Liver (tissue), 9 donors: ENCODE results near the gene STRA8. TPM values are rescaled to one million over a fixed set of nuclear protein-coding genes. Genes with fewer than 3 reads are reported as not detected.

Experiments used
- DNase-seq: peaks from one replicate; pipeline ENCODE4 v3.0.0-alpha.2; 2017; ENCODE audit warnings: low spot score
- H3K27ac ChIP-seq, 2 donors: one replicate each; pipeline ENCODE4 v1.7.0; 2013; ENCODE audit warnings: inconsistent platforms in 2 of 2, low read length in 2 of 2, control low read depth in 1 of 2, low read depth in 1 of 2, mild to moderate bottlenecking in 1 of 2
- H3K27me3 ChIP-seq, 4 donors: one replicate each; pipeline versions ENCODE4 v1.6.1 to v1.7.0; 2013; ENCODE audit warnings: low read length in 3 of 4, inconsistent platforms in 1 of 4, mild to moderate bottlenecking in 1 of 4, moderate library complexity in 1 of 4; ENCODE audit not compliant: control insufficient read depth in 4 of 4, insufficient read depth in 4 of 4
- H3K36me3 ChIP-seq, 4 donors: one replicate each; pipeline versions ENCODE4 v1.6.1 to v1.7.0; 2013; ENCODE audit warnings: low read length in 3 of 4, mild to moderate bottlenecking in 3 of 4, low read depth in 1 of 4, moderate library complexity in 1 of 4; ENCODE audit not compliant: control insufficient read depth in 4 of 4, insufficient read depth in 3 of 4
- H3K4me1 ChIP-seq, 4 donors: one replicate each; pipeline versions ENCODE4 v1.6.1 to v1.7.0; 2013; ENCODE audit warnings: low read length in 3 of 4, mild to moderate bottlenecking in 3 of 4, moderate library complexity in 1 of 4; ENCODE audit not compliant: control insufficient read depth in 4 of 4, insufficient read depth in 4 of 4
- H3K4me3 ChIP-seq, 3 donors: one replicate each; pipeline versions ENCODE4 v1.6.1 to v1.7.0; 2013; ENCODE audit warnings: low read length in 3 of 3, control low read depth in 1 of 3, low read depth in 1 of 3, mild to moderate bottlenecking in 1 of 3
- H3K9ac ChIP-seq, 2 donors: one replicate each; pipeline ENCODE4 v1.7.0; 2013; ENCODE audit warnings: low read length in 2 of 2, mild to moderate bottlenecking in 2 of 2, moderate library complexity in 2 of 2, control low read depth in 1 of 2, low read depth in 1 of 2
- H3K9me3 ChIP-seq, 4 donors: one replicate each; pipeline versions ENCODE4 v1.6.1 to v1.7.0; 2013; ENCODE audit warnings: low read length in 3 of 4; ENCODE audit not compliant: control insufficient read depth in 4 of 4
- ATF3 ChIP-seq: IDR thresholded peaks from 2 replicates; pipeline ENCODE4 v1.6.1; 2016; ENCODE audit warnings: antibody characterized with exemption
- CTCF ChIP-seq: fragments of 150-350 bp; IDR thresholded peaks from 2 replicates; pipeline ENCODE4 v1.5.1; 2017; ENCODE audit warnings: improper control_type of control experiment, low read depth, low read length; ENCODE audit not compliant: missing input control
- EGR1 ChIP-seq, 2 donors: IDR thresholded peaks; 2 replicates each; pipeline ENCODE4 v1.6.1; 2016 to 2018; ENCODE audit warnings: antibody characterized with exemption in 2 of 2, low read depth in 2 of 2
- FOXA1 ChIP-seq: IDR thresholded peaks from 2 replicates; pipeline ENCODE4 v1.6.1; 2016; ENCODE audit warnings: antibody characterized with exemption
- FOXA2 ChIP-seq: IDR thresholded peaks from 2 replicates; pipeline ENCODE4 v1.6.1; 2016; ENCODE audit warnings: antibody characterized with exemption
- GABPA ChIP-seq, 2 donors: IDR thresholded peaks in 1 of 2; conservative IDR thresholded peaks in 1 of 2; 2 replicates each; pipeline ENCODE4 v1.6.1; 2016; ENCODE audit warnings: antibody characterized with exemption in 2 of 2, mild to moderate bottlenecking in 1 of 2, moderate library complexity in 1 of 2
- HNF4A ChIP-seq, 2 donors: conservative IDR thresholded peaks; 2 replicates each; pipeline ENCODE4 v1.6.1; 2016; ENCODE audit warnings: antibody characterized with exemption in 2 of 2, mild to moderate bottlenecking in 2 of 2
- HNF4G ChIP-seq: IDR thresholded peaks from 2 replicates; pipeline ENCODE4 v1.6.1; 2016; ENCODE audit warnings: antibody characterized with exemption
- JUND ChIP-seq, 2 donors: IDR thresholded peaks; 2 replicates each; pipeline ENCODE4 v1.6.1; 2016; ENCODE audit warnings: antibody characterized with exemption in 2 of 2
- MAX ChIP-seq: IDR thresholded peaks from 2 replicates; pipeline ENCODE4 v1.6.1; 2016; ENCODE audit warnings: antibody characterized with exemption
- NR2F2 ChIP-seq: IDR thresholded peaks from 2 replicates; pipeline ENCODE4 v1.6.1; 2016; ENCODE audit warnings: antibody characterized with exemption
- RAD21 ChIP-seq, 2 donors: IDR thresholded peaks; 2 replicates each; pipeline ENCODE4 v1.6.1; 2016; ENCODE audit warnings: antibody characterized with exemption in 2 of 2, mild to moderate bottlenecking in 2 of 2
- REST ChIP-seq: IDR thresholded peaks from 2 replicates; pipeline ENCODE4 v1.6.1; 2016; ENCODE audit warnings: antibody characterized with exemption, mild to moderate bottlenecking
- RXRA ChIP-seq, 2 donors: IDR thresholded peaks; 2 replicates each; pipeline ENCODE4 v1.6.1; 2017 to 2018; ENCODE audit warnings: antibody characterized with exemption in 2 of 2, mild to moderate bottlenecking in 1 of 2
- SP1 ChIP-seq: IDR thresholded peaks from 2 replicates; pipeline ENCODE4 v1.6.1; 2018; ENCODE audit warnings: antibody characterized with exemption, mild to moderate bottlenecking
- TAF1 ChIP-seq: conservative IDR thresholded peaks from 2 replicates; pipeline ENCODE4 v1.6.1; 2016; ENCODE audit warnings: antibody characterized with exemption, mild to moderate bottlenecking
- YY1 ChIP-seq: IDR thresholded peaks from 2 replicates; pipeline ENCODE4 v1.6.1; 2016; ENCODE audit warnings: antibody characterized with exemption, mild to moderate bottlenecking
- ZBTB33 ChIP-seq: IDR thresholded peaks from 2 replicates; pipeline ENCODE4 v1.6.1; 2016; ENCODE audit warnings: antibody characterized with exemption
- WGBS: extraction: QIAGEN DNeasy Blood & Tissue Kit; methylation state at CpG from one replicate; pipeline ENCODE4 v1.1.7; 2013; 5-methylcytosine and 5-hydroxymethylcytosine counted together
- polyA plus RNA-seq, 2 donors: library from polyadenylated mRNA; stranded (reverse) in 1 of 2; unstranded in 1 of 2; fragments of 200-250 nt in 1 of 2; fragments of >200 nt in 1 of 2; fragmentation: Nextera tagmentation in 1 of 2; extraction: Ambion mirVana in 1 of 2; gene quantifications; one replicate each; pipeline versions ENCODE4 v1.2.1 to v1.2.3, GENCODE V29; 2013 to 2015
- total RNA-seq, 2 donors: library from RNA; depleted of rRNA; stranded (reverse); fragments of >200 nt; gene quantifications; one replicate each; pipeline ENCODE4 v1.2.3, GENCODE V29; 2014
- donor health status: healthy.
- donor health status: healthy.
- donor health status: healthy.
- donor health status: healthy.
- donor health status: healthy.

STRA8 gene
- total and polyA plus RNA-seq, 4 donors = 0.14 TPM; not detected in 3

GRCh38 chr7:135253851-135254771 is 20.5 kb downstream of the STRA8 start (continued):
- no peak for TF ChIP-seq CTCF

GRCh38 chr7:135257790-135258189 is 24.2 kb downstream of the STRA8 start:
- no peaks in the 10 kb centered on the region for H3K27me3 ChIP-seq
- H3K4me3 ChIP-seq = no peak overlapping the region
- TF ChIP-seq NR2F2 = no peak
- TF ChIP-seq FOXA1 = peak; percentile 54
- peak; percentile 73 for TF ChIP-seq FOXA2
- TF ChIP-seq TAF1 = no peak
- peak; percentile 70 to 79 for TF ChIP-seq HNF4A (conservative IDR thresholded peaks at IDR 0.05)
- peak; percentile 52 for TF ChIP-seq SP1
- H3K9ac ChIP-seq = no peak overlapping the region
- H3K27ac ChIP-seq = no peak overlapping the region
- peaks cover 0 to 8% (median 2%) of the 10 kb centered on the region in 4 donors for H3K4me1 ChIP-seq
- H3K36me3 ChIP-seq = no peaks in the 10 kb centered on the region
- DNase-seq = no peak
- 31% methylated on average over 4 of the region's 4 CpGs for WGBS
- H3K9me3 ChIP-seq = no peaks in the 10 kb centered on the region

- Histone ChIP-seq H3K4me3 (no peak overlapping the region), H3K9ac (no peak overlapping the region), H3K4me1 (peaks cover 0 to 8% (median 2%) of the 10 kb centered on the region in 4 donors), H3K27ac (no peak overlapping the region), H3K9me3 (no peaks in the 10 kb centered on the region), H3K36me3 (no peaks in the 10 kb centered on the region), H3K27me3 (no peaks in the 10 kb centered on the region)
- 88% methylated on average over 3 of the region's 3 CpGs for WGBS
- DNase-seq = no peak
- TF ChIP-seq HNF4G (no peak), JUND (IDR thresholded peaks at IDR 0.05) (no peak), RXRA (IDR thresholded peaks at IDR 0.05) (no peak), TAF1 (no peak), YY1 (no peak), CTCF (no peak), FOXA1 (no peak), RAD21 (IDR thresholded peaks at IDR 0.05) (no peak), FOXA2 (no peak), ZBTB33 (no peak), EGR1 (IDR thresholded peaks at IDR 0.05; ENCODE audit: low read depth in 2 of 2) (no peak), ATF3 (no peak), SP1 (no peak), MAX (no peak), GABPA (IDR thresholded peaks at IDR 0.05 in 1 of 2, conservative IDR thresholded peaks at IDR 0.05 in 1 of 2) (no peak), NR2F2 (no peak), REST (no peak), HNF4A (conservative IDR thresholded peaks at IDR 0.05) (no peak)
These were observed 24.9 kb downstream of the STRA8 start for GRCh38 chr7:135258585-135258984.
